GM18870 (cell line): Measurements from ENCODE around the gene SEMA4D.

ENCODE experiments used
- ATAC-seq: cut with Tn5 transposase; IDR thresholded peaks from one replicate; pipeline ENCODE4 v1.9.1; 2021; ENCODE audit warnings: moderate library complexity; ENCODE audit not compliant: unreplicated experiment

The SEMA4D gene

GRCh38 chr9:89448381-89448780, 49.5 kb downstream of the SEMA4D start:
- no peak for ATAC-seq

DNA sequence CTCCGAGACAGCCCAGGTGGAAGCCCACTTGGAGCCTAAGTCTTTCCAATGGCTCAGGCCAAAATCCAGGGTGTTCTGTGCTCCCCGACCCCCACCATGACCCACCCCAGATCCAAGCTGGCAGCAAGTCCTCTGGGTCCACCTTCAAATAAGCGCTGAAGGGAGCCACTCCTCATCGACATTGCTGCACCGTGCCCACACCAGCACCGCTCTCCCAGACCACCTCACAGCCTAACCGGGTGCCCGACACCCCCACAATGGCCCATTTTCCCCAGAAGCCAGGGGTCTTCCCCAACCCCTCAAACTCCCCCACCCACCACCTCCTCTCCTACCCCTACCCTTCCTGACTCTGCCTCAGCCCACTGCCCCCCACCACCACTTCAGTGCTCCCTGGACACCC, 50.5 kb downstream of the SEMA4D start:
- no peak for ATAC-seq

GRCh38 chr9:89446961-89447310, 51.0 kb downstream of the SEMA4D start:
- no peak for ATAC-seq

DNA sequence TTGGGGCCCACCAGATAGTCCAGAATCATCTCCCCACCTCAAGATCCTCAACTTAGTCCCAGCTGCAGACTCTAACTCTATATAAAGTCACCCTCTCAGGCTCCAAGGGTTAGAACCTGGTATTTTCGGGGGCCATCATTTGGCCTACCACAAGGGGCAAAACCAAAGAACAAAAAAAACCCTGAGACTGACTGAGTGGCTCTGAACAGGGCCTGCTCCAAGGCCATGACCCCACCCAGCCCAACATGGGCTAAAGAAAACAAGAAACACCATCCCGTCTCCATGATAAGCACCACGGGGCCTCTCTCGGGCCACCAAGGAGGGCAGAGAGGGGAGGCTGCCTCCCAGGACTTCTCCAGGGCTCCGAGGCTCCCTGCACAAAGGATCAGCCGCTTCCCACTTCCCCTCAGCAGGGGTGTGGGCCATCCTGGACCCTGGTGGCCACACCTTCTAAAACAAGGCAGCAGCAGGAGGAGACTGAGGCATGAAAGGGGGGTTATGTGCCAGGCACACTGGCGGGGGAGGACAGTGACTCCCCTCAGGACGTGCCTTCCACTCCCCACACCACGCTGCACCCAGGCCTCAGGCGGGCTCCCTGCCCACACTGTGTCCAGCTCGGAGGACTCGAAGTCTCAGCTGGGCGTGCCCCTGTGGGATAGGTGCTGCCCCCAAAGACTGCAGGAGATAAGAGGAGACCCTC, 51.5 kb downstream of the SEMA4D start:
- no peak for ATAC-seq

- no peak for ATAC-seq
These were observed 52.1 kb downstream of the SEMA4D start for GRCh38 chr9:89445801-89446251.

DNA sequence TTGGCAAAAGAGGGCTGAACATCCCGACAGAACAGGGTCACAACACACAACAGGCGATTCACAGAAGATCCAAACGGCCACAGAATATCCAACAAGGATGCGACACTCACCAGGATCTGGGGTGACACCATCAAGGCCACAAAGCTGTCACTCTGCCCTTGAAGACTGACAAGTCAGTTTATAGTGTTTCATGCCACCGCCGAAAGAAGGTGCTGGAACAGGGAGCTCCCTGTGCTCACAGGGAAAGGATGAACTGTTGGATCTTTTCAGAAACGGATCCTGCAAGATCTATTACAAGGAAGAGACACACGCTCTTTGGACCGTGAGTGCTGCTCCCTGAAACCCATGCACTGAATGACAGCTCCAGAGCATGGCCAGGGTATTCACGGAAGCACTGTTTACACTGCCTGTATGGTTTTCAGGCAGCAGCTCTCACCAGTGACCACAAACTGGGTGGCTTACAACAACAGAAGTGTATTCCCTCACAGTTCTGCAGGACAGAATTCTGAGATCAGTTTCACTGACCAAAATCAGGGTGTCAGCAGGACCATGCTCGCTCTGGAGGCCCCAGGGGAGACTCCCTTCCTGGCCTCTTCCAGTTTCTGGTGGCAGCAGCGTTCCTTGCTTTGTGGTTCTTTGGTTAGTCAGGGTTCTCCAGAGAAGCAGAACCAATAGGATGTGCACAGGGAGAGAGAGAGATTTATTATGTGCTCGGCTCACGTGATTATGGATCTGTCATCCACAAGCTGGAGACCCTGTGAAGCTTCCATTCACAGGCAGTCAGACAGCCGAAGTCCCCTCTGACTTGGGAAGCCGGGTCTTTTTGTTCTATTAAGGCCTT, 52.8 kb downstream of the SEMA4D start:
- no peak for ATAC-seq

GRCh38 chr9:89444274-89444673, 53.6 kb downstream of the SEMA4D start:
- ATAC-seq, result no peak

GRCh38 chr9:89442981-89443814, 54.7 kb downstream of the SEMA4D start:
- ATAC-seq, result no peak

DNA sequence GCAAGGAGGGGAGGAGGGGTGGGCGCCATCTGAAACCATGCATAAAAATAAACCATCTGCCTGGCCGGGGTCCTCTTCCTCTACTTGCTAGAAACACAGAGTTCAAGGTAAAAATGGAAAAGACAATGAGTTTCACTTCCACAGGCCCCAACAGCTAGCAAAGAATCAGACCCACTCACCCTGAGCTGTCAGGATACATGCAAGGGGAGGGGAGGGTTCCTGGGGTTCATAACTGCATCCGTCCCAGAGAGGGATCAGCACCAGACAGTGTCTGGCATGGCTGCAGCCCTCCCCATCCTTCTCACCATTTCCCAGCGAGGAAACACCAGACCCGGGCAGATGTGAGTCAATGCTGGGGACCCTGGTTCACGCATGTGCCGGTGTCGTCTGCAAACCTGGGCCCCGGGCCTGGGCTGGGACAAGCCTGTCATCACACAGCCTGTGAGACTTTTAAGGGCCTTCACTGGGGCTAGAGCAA, 55.4 kb downstream of the SEMA4D start:
- ATAC-seq, result no peak

GRCh38 chr9:89441986-89442385, 55.9 kb downstream of the SEMA4D start:
- ATAC-seq, result no peak

DNA sequence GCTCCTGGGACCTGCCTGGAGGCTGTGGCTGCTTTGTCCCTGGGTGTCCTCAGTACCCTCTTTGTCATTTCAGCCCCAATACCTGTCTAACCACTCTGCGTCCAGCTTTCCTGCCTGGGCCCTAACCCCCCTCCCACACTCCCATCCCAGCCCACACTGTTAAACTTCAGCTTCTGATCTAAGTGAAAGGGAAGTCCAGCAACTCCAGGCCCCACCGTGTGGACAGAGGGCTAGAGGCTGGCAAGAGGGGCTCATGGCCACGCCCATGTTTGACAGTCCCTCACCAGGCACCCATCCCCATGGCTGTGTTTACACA, 56.3 kb downstream of the SEMA4D start:
- no peak for ATAC-seq

DNA sequence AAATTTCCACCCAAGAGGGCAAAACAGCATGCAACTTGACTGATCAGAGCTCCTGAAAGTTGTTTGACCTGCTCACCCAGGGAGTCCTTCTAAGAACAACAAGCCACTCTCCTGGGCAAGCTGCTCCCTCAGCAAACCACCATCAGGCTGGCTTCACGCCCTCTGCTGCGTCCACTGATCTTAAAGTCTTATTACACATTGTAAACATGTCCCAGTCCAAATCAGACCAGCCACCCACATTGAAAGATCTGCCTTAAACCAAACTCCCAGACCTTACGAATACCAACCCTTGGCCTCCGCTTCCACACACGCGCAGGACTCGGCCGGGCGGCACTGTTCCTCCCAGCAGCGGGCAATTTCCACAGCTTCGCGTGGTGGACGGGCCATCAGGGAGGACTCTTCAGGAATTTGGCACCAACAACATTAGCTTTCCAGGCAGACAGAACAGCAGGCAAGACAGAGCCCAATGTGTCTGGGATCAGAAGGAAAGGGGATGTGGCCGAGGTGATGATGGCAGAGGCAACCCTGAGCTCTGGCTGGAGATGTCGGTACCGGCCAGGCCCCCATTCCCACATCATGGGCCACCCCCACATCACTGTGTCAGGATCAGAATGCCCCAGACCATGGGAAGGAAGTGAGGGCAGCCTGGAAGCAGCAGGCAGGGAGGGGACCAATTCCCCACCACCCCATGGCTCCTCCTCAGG, 56.8 kb downstream of the SEMA4D start:
- no peak for ATAC-seq

DNA sequence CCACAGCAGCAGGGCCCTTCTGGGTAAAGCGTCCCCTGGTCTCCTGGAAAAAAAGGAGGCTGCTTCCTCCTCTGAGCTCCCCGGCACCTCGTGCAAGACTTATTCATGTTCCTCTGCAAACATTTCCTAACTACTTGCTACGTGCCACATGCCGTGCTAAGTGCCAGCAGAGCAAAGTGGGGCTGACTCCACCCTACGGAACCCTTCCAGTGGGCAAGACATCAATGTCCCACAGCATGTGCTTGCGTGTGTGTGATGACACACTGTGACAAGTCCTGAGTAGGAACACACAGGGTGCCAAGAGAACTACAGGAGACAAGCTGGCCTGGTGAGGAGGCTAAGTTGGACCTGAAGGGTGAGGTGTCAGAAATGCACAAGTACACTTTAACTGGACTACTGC, 57.4 kb downstream of the SEMA4D start:
- ATAC-seq, result no peak

GRCh38 chr9:89440046-89440445, 57.9 kb downstream of the SEMA4D start:
- ATAC-seq, result no peak

DNA sequence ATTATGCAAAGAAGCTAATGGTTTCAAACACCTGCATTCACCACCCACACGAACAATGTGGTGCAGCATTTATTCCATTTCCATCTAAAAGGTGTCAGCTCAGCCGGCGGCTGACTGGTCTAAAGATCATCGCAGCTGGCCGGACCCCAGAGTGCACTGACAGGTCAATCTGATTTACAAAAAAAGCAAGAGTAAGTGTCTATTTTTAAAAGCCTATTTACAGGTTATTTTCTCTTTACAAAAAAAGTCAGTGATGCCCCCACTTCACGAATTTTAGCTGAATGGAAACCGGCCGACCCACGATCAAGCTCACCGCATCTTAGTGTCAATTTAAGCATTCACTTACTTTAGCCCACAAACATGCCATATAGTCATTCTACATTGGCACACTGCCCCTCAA, 58.3 kb downstream of the SEMA4D start:
- ATAC-seq, result no peak

GRCh38 chr9:89438194-89438593, 59.7 kb downstream of the SEMA4D start:
- ATAC-seq, result no peak

GRCh38 chr9:89437772-89438171, 60.1 kb downstream of the SEMA4D start:
- ATAC-seq, result no peak

DNA sequence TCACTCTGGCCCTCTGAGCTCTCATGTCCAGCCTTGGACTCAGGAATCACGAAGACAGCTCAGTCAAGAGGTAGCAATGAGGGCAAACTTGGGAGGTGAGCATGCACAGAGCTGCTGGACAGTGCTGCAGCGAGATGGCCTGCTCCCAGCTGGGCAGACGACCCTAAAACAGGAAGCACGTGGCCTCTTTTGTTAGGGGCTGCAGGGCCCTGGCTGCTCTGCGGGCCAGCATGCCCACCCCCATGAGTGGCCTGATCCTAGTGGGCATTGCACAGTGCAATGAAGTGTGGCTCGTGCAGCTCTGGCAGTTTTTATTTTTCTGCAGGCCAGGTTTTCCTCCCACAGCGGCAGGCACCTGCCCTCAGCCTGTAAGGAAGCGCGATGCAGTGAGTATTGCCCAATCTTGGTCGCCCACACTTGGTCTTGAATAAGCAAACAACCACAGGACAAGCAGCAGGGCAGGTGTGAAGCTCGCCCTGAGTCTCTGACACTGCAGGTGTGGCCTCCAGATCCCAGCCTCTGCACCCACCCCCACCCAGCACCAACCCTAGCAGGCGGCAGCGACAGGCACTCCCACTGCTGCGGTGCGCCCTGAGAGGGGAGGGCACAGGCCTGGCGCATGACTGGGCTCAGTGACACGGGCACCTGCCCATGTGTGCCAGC, 60.8 kb downstream of the SEMA4D start:
- peak; percentile 29 for ATAC-seq

GRCh38 chr9:89436326-89436725, 61.6 kb downstream of the SEMA4D start:
- ATAC-seq, result no peak

DNA sequence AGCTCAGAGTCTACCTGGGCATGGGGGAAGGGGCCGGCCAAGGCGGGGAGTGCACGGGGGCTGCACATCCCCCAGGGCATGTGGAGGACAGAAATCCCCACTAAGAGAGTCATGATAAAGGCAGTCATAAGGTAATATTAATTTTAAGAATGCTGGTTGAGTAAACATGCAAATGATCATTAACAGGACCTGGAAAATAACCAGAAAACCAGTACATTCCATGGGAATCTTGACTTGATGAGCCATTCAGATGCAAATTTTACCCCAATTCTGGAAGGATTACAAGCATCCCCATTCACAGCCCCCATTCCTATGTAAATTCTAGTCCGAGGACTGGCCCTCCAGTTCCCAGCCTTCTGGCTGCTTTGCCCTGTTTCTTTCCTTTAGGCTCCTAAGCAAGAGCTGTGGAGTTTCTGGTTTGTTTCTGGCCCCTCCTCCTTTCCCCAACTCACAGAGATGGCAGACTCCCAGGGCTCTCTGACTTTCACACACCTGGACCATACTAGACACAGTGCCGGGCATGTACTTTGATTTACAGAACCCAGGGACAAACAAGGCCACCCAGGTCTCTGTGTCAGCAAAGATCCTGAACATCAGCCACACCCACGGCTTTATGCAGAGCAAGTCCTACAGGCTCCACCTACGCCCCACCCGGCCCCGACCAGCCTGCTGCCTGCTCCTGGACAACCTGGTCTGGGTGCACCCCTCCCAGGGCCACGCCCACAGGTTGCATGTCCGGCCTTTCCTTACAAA, 62.7 kb downstream of the SEMA4D start:
- no peak for ATAC-seq
